Measurements from ENCODE around the gene DLL4. TPM values are rescaled to one million over a fixed set of nuclear protein-coding genes. Genes with fewer than 3 reads are reported as not detected.

DLL4 gene
- total RNA-seq, 2 experiments from 2014 or later: 0.11 to 0.14 TPM

- Histone ChIP-seq H3K4me3 (ENCODE audit: low read length) (no peak overlapping the region), H3K9me3 (ENCODE audit: control insufficient read depth in 1 of 2, insufficient read depth in 1 of 2, low read length in 2 of 2) (no peaks in the 10 kb centered on the region), H3K36me3 (ENCODE audit: insufficient read depth, low read length) (peaks cover 60% of the 10 kb centered on the region), H3K27me3 (ENCODE audit: control insufficient read depth in 1 of 2, insufficient read depth in 2 of 2, low read length in 2 of 2) (no peaks in the 10 kb centered on the region), H3K4me1 (ENCODE audit: insufficient read depth, low read length) (no peaks in the 10 kb centered on the region), H3K27ac (ENCODE audit: low read depth in 1 of 2, low read length in 2 of 2) (no peak overlapping the region)
- intact Hi-C loops (cut with DNase I, micrococcal nuclease): no loop called here
- DNase-seq: no peak
- Mint-ChIP-seq H3K4me3 (no peak overlapping the region), H3K27me3 (no peaks in the 10 kb centered on the region), H3K36me3 (ENCODE audit: low read depth) (peaks cover 76% of the 10 kb centered on the region), H3K4me1 (ENCODE audit: low read depth) (no peaks in the 10 kb centered on the region), H3K9me3 (no peaks in the 10 kb centered on the region), H3K27ac (no peak overlapping the region)
- no peak for ATAC-seq (ENCODE audit: poor library complexity)
- ChIA-PET POLR2A (no interaction called here), CTCF (no interaction called here)
- TF ChIP-seq, protein P1, sequence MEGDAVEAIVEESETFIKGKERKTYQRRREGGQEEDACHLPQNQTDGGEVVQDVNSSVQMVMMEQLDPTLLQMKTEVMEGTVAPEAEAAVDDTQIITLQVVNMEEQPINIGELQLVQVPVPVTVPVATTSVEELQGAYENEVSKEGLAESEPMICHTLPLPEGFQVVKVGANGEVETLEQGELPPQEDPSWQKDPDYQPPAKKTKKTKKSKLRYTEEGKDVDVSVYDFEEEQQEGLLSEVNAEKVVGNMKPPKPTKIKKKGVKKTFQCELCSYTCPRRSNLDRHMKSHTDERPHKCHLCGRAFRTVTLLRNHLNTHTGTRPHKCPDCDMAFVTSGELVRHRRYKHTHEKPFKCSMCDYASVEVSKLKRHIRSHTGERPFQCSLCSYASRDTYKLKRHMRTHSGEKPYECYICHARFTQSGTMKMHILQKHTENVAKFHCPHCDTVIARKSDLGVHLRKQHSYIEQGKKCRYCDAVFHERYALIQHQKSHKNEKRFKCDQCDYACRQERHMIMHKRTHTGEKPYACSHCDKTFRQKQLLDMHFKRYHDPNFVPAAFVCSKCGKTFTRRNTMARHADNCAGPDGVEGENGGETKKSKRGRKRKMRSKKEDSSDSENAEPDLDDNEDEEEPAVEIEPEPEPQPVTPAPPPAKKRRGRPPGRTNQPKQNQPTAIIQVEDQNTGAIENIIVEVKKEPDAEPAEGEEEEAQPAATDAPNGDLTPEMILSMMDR (IDR thresholded peaks at IDR 0.05): no peak
Observed at GRCh38 chr15:40978141-40978540, 49.0 kb downstream of the DLL4 start.

- Histone ChIP-seq H3K36me3 (ENCODE audit: insufficient read depth, low read length) (peaks cover 64% of the 10 kb centered on the region), H3K27me3 (ENCODE audit: control insufficient read depth in 1 of 2, insufficient read depth in 2 of 2, low read length in 2 of 2) (no peaks in the 10 kb centered on the region), H3K27ac (ENCODE audit: low read depth in 1 of 2, low read length in 2 of 2) (no peak overlapping the region), H3K4me3 (ENCODE audit: low read length) (no peak overlapping the region), H3K4me1 (ENCODE audit: insufficient read depth, low read length) (no peaks in the 10 kb centered on the region), H3K9me3 (ENCODE audit: control insufficient read depth in 1 of 2, insufficient read depth in 1 of 2, low read length in 2 of 2) (no peaks in the 10 kb centered on the region)
- TF ChIP-seq, protein P1 (IDR thresholded peaks at IDR 0.05): no peak
- CTCF ChIA-PET: no interaction called here
- H3K36me3 Mint-ChIP-seq (ENCODE audit: low read depth): peaks cover 81% of the 10 kb centered on the region
- ATAC-seq (ENCODE audit: poor library complexity) (no peak), DNase-seq (no peak)
- POLR2A ChIA-PET: no interaction called here
- H3K27ac Mint-ChIP-seq: no peak overlapping the region
- no peaks in the 10 kb centered on the region for H3K9me3 Mint-ChIP-seq
- no peak overlapping the region for H3K4me3 Mint-ChIP-seq
- intact Hi-C loops (cut with DNase I, micrococcal nuclease): no loop called here
- H3K27me3 Mint-ChIP-seq: no peaks in the 10 kb centered on the region
- H3K4me1 Mint-ChIP-seq (ENCODE audit: low read depth): no peaks in the 10 kb centered on the region
Observed at GRCh38 chr15:40978562-40978961, 49.4 kb downstream of the DLL4 start.

- Histone ChIP-seq H3K27ac (ENCODE audit: low read depth in 1 of 2, low read length in 2 of 2) (no peak overlapping the region), H3K9me3 (ENCODE audit: control insufficient read depth in 1 of 2, insufficient read depth in 1 of 2, low read length in 2 of 2) (no peaks in the 10 kb centered on the region), H3K36me3 (ENCODE audit: insufficient read depth, low read length) (peaks cover 90% of the 10 kb centered on the region), H3K4me3 (ENCODE audit: low read length) (no peak overlapping the region), H3K4me1 (ENCODE audit: insufficient read depth, low read length) (no peaks in the 10 kb centered on the region), H3K27me3 (ENCODE audit: control insufficient read depth in 1 of 2, insufficient read depth in 2 of 2, low read length in 2 of 2) (no peaks in the 10 kb centered on the region)
- Mint-ChIP-seq H3K36me3 (ENCODE audit: low read depth) (peaks cover 100% of the 10 kb centered on the region), H3K4me1 (ENCODE audit: low read depth) (no peaks in the 10 kb centered on the region), H3K27ac (no peak overlapping the region), H3K4me3 (no peak overlapping the region), H3K9me3 (no peaks in the 10 kb centered on the region), H3K27me3 (no peaks in the 10 kb centered on the region)
- intact Hi-C loops (cut with DNase I, micrococcal nuclease): no loop called here
- ChIA-PET POLR2A (interaction anchor here (0.6 kb wide), 1 partner anchor 24 kb away, joined by 3 read pairs; no protein-coding TSS in a partner anchor), CTCF (no interaction called here)
- no peak for ATAC-seq (ENCODE audit: poor library complexity)
- TF ChIP-seq, protein P1 (IDR thresholded peaks at IDR 0.05): no peak
- DNase-seq: no peak
Observed at GRCh38 chr15:40981186-40981585, 52.0 kb downstream of the DLL4 start.

Measured in CD4-positive, alpha-beta T cell (primary cell).